ENCODE measurements around the gene CD8A. TPM values are rescaled to one million over a fixed set of nuclear protein-coding genes. Genes with fewer than 3 reads are reported as not detected.

Gene CD8A
- polyA plus RNA-seq, 1 of the 3 experiments (the other 2 are of a cell fraction): 0.05 TPM

DNA sequence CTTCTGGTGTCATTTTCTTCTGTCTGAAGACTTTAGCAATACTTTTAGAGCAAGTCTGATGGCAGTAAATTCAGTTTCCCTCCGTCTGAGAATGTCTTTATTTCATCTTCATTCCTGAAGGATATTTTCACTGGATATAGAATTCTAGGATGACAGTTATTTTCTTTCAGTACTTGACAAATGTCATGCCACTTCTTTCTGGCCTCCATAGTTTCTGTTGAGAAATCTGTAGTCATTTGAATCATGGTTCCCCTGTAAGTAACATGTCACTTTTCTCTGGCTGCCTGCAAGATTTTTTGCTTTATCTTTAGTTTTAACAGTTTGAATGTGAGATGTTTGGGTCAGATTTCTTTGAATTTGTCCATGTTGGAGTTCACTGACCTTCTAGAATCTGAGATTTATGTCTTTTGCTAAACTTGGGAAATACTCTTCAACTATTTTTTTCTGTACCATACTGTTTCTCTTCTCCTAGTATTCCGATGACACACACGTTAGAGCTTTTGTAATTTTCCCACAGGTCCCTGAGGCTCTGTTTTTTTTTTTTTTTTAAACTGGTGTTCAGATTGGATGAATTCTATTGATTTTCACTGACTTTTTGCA lies 40.4 kb downstream of the CD8A start:
- Histone ChIP-seq H3K36me3 (replicated peaks in 1 of 2; ENCODE audit: control insufficient read depth in 1 of 2, insufficient read depth in 2 of 2, low read length in 1 of 2) (peaks cover 47 to 61% of the 10 kb centered on the region in 2 experiments), H3K4me2 (no peak overlapping the region), H3K27ac (ENCODE audit: low read depth in 2 of 2, low read length in 1 of 2) (no peak overlapping the region), H3K9me2 (no peaks in the 10 kb centered on the region), H3K27me3 (ENCODE audit: insufficient read depth) (no peaks in the 10 kb centered on the region), H3F3A (replicated peaks; ENCODE audit: insufficient read depth) (peaks cover 5% of the 10 kb centered on the region), H3K79me2 (ENCODE audit: insufficient read depth) (peaks cover 22% of the 10 kb centered on the region), H3K4me3 (ENCODE audit: low read depth in 2 of 2, low read length in 1 of 2) (no peak overlapping the region), H3K9me3 (peaks cover 17% of the 10 kb centered on the region), H3K9ac (no peak overlapping the region), H4K20me1 (ENCODE audit: insufficient read depth) (no peaks in the 10 kb centered on the region), H2AFZ (ENCODE audit: low read depth) (no peak overlapping the region), H3K4me1 (ENCODE audit: control insufficient read depth in 1 of 2, insufficient read depth in 2 of 2, low read depth in 1 of 2, low read length in 1 of 2) (no peaks in the 10 kb centered on the region)
- TF ChIP-seq RAD21 (IDR thresholded peaks at IDR 0.05; ENCODE audit: low read length) (no peak), GATA2 (CRISPR knock-in tag; IDR thresholded peaks at IDR 0.05) (no peak), YY1 (IDR thresholded peaks at IDR 0.05; ENCODE audit: low read depth) (no peak), RCOR1 (IDR thresholded peaks at IDR 0.05; ENCODE audit: low read length) (no peak), MEF2A (IDR thresholded peaks at IDR 0.05; ENCODE audit: borderline replicate concordance, low read depth) (no peak), ELF1 (IDR thresholded peaks at IDR 0.05) (no peak), TAF1 (IDR thresholded peaks at IDR 0.05; ENCODE audit: borderline replicate concordance, low read depth, low read length) (no peak), RFX5 (IDR thresholded peaks at IDR 0.05; ENCODE audit: low read length) (no peak), RXRA (IDR thresholded peaks at IDR 0.05; ENCODE audit: borderline replicate concordance, low read depth) (no peak), TCF12 (IDR thresholded peaks at IDR 0.05) (no peak), GABPA (IDR thresholded peaks at IDR 0.05; ENCODE audit: low read depth) (no peak), NRF1 (IDR thresholded peaks at IDR 0.05; ENCODE audit: low read depth, low read length) (no peak), POLR2AphosphoS5 (IDR thresholded peaks at IDR 0.05; ENCODE audit: low read depth, low read length) (no peak), REST (IDR thresholded peaks at IDR 0.05; ENCODE audit: low read depth, low read length) (no peak), EZH2phosphoT487 (IDR thresholded peaks at IDR 0.05; ENCODE audit: borderline replicate concordance, low read depth) (no peak)
- TF ChIP-seq, protein P1, sequence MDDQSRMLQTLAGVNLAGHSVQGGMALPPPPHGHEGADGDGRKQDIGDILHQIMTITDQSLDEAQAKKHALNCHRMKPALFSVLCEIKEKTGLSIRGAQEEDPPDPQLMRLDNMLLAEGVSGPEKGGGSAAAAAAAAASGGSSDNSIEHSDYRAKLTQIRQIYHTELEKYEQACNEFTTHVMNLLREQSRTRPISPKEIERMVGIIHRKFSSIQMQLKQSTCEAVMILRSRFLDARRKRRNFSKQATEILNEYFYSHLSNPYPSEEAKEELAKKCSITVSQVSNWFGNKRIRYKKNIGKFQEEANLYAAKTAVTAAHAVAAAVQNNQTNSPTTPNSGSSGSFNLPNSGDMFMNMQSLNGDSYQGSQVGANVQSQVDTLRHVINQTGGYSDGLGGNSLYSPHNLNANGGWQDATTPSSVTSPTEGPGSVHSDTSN (IDR thresholded peaks at IDR 0.05): no peak
- TF ChIP-seq, protein P2, sequence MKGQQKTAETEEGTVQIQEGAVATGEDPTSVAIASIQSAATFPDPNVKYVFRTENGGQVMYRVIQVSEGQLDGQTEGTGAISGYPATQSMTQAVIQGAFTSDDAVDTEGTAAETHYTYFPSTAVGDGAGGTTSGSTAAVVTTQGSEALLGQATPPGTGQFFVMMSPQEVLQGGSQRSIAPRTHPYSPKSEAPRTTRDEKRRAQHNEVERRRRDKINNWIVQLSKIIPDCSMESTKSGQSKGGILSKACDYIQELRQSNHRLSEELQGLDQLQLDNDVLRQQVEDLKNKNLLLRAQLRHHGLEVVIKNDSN (IDR thresholded peaks at IDR 0.05; ENCODE audit: borderline replicate concordance, low read depth): no peak
- TF ChIP-seq, protein P3, sequence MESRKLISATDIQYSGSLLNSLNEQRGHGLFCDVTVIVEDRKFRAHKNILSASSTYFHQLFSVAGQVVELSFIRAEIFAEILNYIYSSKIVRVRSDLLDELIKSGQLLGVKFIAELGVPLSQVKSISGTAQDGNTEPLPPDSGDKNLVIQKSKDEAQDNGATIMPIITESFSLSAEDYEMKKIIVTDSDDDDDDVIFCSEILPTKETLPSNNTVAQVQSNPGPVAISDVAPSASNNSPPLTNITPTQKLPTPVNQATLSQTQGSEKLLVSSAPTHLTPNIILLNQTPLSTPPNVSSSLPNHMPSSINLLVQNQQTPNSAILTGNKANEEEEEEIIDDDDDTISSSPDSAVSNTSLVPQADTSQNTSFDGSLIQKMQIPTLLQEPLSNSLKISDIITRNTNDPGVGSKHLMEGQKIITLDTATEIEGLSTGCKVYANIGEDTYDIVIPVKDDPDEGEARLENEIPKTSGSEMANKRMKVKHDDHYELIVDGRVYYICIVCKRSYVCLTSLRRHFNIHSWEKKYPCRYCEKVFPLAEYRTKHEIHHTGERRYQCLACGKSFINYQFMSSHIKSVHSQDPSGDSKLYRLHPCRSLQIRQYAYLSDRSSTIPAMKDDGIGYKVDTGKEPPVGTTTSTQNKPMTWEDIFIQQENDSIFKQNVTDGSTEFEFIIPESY (IDR thresholded peaks at IDR 0.05; ENCODE audit: borderline replicate concordance, low read depth): no peak
- TF ChIP-seq, protein P4, sequence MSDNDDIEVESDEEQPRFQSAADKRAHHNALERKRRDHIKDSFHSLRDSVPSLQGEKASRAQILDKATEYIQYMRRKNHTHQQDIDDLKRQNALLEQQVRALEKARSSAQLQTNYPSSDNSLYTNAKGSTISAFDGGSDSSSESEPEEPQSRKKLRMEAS (IDR thresholded peaks at IDR 0.05; ENCODE audit: low read depth): no peak
- WGBS (ENCODE audit: low lambda C conversion rate): 81% methylated on average over 3 of the region's 3 CpGs
- CTCF ChIA-PET: interaction anchor here (1.8 kb wide), 1 partner anchor 15 kb away, joined by 6 read pairs; no protein-coding TSS in a partner anchor
- no peak for DNase-seq
- POLR2A ChIA-PET: no interaction called here
